Stimulated activated CD4-positive, alpha-beta T cell treated with anti-CD3 and anti-CD28 coated beads, Interleukin-12 subunit alpha, Interleukin-12 subunit beta, amount 100 ng/mL, for 4 hours (primary cell): ENCODE data around the gene GOLGA6L9.
"Not testable (repeated sequence)": the region's sequence is repeated elsewhere in the genome, so short reads cannot be mapped to it uniquely, and the experiment has no call there.

Experiments used
- DNase-seq: peaks from one replicate; pipeline ENCODE4 v3.0.0-alpha.2; 2020

GOLGA6L9 gene

DNA sequence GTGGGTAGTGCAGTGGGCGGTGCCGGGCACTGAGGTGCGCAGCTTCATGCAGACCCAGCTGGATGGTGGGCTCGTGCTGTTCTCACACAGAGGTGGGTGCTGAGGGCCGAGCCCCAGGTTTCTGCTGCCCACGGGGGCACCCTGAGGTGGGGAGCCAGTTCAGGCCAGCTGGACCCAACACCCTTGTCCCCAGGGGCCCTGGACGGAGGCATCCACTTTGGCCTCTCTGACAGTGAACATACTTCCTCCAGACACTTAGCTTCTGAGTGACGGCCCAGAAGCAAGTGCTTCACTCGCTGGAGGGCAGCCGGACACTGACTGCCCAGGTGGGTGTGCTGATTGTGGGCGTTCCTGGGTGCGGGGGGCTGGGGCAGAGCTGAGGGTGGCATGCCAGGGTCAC, 39.8 kb downstream of the GOLGA6L9 start:
- not testable (repeated sequence) for DNase-seq

DNA sequence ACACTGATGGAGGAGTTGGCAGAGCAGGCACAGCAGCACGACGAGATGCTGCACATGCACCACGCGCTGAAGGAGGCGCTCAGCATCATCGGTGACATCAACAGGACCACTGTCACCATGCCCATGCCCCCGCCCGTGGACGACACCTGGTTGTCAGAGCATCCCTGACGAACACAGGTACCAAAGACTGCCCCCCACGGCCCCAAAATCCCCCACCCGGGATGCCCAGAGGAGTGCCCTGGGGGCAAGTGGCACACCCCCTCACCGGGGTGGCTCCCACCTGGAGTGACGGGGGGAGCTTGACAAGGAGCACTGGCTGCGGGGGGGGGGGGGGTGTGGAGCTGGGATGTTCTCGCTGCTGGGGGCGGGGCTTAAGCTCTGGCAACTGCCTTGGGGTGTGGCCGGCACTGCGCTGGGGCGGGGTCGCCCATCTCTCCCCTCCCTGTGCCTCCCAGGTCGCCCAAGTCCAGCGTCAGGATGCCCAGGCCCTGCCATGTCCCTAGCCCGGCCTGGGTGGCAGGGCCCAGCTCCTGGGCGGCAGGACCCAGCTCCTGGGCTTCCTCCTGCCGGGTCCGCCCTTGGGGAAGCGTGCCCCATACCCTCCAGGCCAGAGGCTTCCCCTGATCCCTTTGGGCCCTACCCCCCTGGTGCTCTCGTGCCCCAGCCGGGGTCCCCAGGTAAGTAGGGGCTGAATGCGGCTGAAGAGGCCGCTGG, 42.8 kb downstream of the GOLGA6L9 start:
- DNase-seq: not testable (repeated sequence)

DNA sequence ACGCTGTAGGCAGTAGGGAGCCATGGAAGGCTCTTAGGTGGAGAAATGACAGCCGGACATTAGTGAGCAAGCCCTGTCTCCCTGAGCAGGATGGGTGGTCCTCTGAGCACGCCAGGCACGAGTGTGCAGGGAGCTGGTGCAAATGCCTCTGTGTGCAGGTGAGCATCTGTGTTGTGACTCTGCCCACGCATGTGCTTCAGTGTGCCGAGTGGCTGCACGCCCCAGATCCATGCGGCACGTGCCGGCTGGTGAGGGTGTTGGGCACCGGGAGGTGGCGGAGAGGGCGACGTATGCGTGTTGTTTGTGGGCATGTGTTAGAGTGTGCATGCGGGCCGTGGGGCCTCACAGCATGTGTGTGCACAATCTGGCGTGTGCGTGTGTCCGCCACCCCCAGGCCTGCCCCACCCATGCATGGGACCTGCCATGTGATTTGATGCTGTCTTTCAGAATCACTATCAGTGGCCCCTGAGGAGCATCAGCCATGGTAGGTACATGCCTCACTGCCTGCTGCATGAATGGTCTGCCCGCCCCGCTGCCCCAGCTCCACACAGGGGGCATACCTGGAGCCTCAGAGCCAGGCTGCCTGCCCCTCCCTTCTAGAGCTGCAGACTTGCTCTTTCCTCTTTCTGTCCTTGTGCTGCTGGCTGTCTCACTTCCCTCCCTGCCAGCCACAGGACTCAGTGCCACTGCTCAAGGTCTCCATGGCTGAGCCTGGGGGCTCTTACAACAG, 45.1 kb downstream of the GOLGA6L9 start:
- DNase-seq: not testable (repeated sequence)

DNA sequence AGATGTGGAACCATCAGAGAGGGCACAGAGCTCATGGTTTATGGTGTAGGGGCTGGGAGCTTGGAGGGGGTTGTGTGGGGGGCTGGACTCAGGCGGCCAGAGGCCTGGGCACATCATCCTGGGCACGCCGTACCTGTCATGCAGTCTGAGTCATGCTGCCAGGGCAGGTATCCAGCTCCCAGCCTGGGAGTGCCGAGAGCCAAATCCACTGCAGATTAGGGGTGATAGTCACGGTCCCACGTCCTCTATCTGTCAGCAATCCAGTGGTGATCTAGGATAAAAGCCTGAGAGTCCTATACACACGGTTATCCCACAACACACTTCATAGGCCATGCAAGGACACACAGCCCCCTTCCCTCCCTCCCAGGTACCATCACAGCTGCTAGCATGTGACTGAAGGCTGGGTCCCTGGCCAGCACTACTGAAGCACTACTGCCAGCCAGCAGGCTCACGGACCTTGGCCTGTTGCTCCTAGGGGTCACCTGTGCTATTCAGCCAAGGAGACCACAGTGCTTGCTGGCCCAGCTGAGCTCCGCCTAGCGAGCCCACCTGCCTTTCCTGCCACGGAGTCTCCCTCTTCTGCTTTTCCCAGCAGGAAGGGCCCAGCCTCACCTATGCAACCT, 45.8 kb downstream of the GOLGA6L9 start:
- DNase-seq: not testable (repeated sequence)

DNA sequence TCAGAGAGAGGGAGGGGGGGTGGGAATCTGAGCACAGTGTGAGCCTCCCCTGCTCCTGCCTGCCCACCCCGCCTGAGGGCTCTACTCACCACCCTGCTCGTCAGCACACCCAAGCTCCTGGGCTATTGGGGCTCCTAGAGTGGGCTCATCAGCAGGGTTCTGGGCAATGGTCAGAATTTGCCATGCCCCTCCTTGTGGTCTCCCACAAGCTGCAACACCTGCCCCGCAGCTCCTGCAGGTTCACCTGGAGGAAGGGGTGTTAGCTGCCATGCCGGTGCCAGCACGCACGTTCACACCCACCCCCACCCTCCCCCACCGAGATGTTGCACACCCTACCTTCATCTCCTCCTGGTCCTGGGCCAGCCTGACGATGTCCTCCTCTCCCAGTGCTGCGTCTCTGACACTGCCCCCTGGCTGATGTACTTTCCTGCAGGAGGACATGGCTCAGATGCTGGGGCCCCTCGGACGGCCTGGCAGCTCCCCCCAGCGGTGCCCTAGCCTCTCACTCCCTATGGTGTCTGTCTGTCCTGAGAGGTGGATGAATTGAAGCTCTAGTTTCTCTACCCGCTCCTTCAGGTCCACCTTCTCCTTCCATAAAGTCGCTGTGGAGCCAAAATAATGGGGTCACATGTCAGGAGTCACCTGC, 47.2 kb downstream of the GOLGA6L9 start:
- DNase-seq: not testable (repeated sequence)

DNA sequence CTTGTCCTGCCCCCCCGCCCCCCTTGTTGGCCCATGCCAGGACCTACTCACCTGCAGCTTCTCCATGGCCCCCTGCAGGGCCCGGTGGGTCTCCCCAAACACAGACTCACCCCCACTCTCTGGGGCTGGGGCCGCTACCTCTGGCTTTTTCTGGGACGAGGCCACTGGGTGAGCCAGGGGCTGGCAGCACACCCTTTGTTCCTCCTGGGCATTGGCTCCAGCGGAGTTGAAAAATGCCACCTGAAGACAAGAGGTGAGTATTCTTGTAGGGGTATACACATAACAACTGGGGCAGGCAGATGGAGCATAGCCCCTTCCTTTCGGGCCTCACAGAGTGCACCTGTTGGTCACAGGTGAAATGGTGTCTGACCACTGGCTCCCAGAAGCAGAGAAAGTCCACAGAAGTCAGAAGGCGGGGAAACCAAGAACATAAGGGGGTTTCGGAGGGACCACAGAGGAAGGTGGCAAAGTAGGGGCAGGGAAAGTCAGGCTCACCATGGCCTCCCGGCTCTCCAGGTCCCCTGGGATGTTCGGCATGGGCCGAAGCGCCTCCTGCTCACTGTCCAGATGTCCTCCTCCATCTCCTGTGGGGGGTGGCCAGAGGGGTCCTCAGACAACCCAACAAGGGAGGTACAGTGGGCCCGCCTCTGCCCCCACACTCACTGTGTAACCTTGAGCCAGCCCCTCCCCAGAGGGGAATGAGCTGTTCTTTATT, 47.9 kb downstream of the GOLGA6L9 start:
- not testable (repeated sequence) for DNase-seq
